Astrocyte of the spinal cord (primary cell): ENCODE measurements around the gene DDX49.

Experiments
- DNase-seq: peaks from one replicate; pipeline ENCODE4 v3.0.0; 2011; ENCODE audit warnings: low read depth, low spot score
- H3K4me3 ChIP-seq: 2 replicates; pipeline ENCODE4 v1.5.1; 2011; ENCODE audit warnings: low read depth, mild to moderate bottlenecking, low read length, moderate library complexity
- CTCF ChIP-seq: IDR thresholded peaks from 2 replicates; pipeline ENCODE4 v1.5.1; 2012; ENCODE audit warnings: low read depth, mild to moderate bottlenecking, low read length, inconsistent platforms
- in situ Hi-C: cut with HindIII; loops from 2 replicates; pipeline ENCODE4 v1.10.0; 2017; ENCODE audit warnings: low sequenced_read_pairs

Gene DDX49

GRCh38 chr19:18878058-18878797 is 41.3 kb upstream of the DDX49 start:
- H3K4me3 ChIP-seq = no peak overlapping the region
- in situ Hi-C loops = no loop called here
- TF ChIP-seq CTCF = no peak
- no peak for DNase-seq

- DNase-seq = no peak
- no peak overlapping the region for H3K4me3 ChIP-seq
- no peak for TF ChIP-seq CTCF
- in situ Hi-C loops = no loop called here
Observed at GRCh38 chr19:18878858-18879578, 40.5 kb upstream of the DDX49 start.

- DNase-seq = no peak
Observed at GRCh38 chr19:18879579-18880373, 39.7 kb upstream of the DDX49 start.

GRCh38 chr19:18881491-18881890 is 38.0 kb upstream of the DDX49 start:
- in situ Hi-C loops = no loop called here
- no peak for DNase-seq
- H3K4me3 ChIP-seq = no peak overlapping the region
- TF ChIP-seq CTCF = no peak

More at GRCh38 chr19:18879579-18880373, 39.7 kb upstream of the DDX49 start:
- in situ Hi-C loops = no loop called here
- no peak overlapping the region for H3K4me3 ChIP-seq
- no peak for TF ChIP-seq CTCF

GRCh38 chr19:18883526-18884304 is 35.8 kb upstream of the DDX49 start:
- H3K4me3 ChIP-seq = no peak overlapping the region
- DNase-seq = no peak
- in situ Hi-C loops = no loop called here
- TF ChIP-seq CTCF = no peak

- no peak overlapping the region for H3K4me3 ChIP-seq
- no peak for DNase-seq
- no peak for TF ChIP-seq CTCF
- in situ Hi-C loops = no loop called here
Observed at GRCh38 chr19:18886972-18887371, 32.5 kb upstream of the DDX49 start.
